IPS DF 4.7 (cell line): ENCODE data around the gene KRT33B.
"Not testable (repeated sequence)": the region's sequence is repeated elsewhere in the genome, so short reads cannot be mapped to it uniquely, and the experiment has no call there.

ENCODE experiments used
- DNase-seq: peaks from one replicate; pipeline ENCODE4 v3.0.0-alpha.2; 2013; ENCODE audit warnings: low spot score; ENCODE audit errors: extremely low read depth

The KRT33B gene

DNA sequence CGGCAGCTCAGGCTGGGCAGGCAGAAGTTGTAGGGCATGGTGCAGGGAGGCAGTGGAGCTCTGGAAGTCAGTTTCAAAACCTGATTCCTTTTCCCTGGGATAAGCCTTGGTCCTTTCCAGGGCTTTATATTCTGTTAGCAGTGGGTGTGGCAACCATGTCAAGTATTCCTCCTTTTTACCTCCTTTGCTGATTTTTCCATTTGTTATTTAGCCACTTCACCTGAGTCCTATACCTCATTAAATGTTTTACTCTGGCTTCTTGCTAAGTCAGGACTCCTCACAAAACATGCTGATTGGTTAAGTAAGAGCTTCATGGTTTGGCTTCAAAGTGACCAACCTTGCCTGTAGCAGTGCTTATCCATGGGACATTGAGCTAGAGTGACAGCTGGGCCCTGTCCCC is at the start of gene KRT33B:
TSS of gene KRT33B (minus strand) at position 101 of the 400 bp plus-strand sequence. CDS start at position 38, 63 bp downstream.
- DNase-seq, result no peak

DNA sequence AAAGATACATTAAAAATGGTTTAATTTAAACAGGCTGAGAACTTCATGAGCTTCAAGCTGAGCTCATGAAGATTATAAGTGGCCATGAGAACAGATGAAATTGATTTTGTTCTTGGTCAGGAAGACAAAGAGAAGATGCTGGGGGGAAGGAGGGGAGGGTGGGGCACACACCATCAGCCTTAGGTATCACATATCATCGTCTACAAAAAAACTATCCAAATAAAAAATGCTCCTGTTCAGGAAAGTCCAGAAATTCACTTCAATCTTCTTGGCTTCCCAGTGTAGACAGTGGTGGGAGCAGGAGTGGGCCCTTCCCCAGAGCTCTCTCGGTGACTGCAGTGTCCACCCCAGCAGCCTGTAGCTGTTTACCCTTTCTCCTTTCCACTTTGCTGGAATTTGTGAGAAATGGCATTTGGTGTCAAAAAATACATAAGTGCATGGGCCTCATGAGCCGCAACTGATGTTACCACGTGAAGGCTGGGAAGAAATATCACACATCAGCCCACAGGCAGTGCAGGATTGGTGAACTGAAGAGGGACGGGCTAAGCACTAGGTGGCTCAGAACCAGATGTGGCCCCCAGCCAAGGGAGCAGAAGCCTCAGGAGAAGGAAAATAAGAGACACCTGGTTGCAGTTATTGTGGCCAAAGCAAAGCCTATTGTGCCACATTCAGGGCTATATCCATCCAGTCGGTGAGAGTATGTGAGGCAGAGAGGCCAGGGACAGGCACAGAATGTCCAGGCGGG is 48.7 kb upstream of the KRT33B start:
- no peak for DNase-seq

DNA sequence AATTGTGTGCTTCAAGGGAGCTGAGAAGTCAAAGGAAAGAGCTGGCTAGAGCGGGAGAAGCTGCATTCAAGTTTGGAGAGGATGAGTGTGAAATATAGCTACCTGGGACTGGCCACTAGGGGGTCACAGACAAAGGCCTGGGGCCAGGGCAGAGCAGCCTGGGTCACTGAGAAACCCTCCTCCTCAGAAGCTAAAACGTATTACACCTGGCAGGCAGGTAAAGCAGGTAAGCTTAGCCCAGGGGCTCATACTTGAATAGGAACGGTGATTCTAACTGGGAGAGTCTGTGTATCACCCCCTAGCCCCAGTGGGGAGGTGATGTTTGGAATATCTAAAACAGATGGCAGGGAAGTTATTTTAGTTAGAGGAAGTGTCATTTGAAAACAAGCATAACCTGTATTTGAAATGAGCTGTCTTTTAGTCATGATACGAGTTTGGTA is 48.0 kb upstream of the KRT33B start:
- peak; percentile 22 for DNase-seq

DNA sequence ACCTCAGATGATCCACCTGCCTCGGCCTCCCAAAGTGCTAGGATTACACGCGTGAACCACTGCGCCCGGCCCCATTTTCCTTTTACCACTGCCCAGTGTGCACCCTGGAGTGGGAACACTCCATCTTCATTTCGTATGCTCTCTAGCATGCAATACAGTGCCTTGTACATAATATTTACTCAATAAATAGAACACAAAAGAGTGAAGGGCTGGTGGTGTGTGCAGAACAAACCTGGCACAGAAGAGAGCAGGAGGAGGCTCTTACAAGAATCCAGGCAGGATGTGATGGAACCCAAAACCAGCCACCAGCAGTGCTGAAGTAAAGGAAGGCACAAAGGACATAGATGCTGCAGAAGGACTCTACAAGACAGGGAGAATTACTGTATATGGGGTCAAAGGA is 47.5 kb upstream of the KRT33B start:
- no peak for DNase-seq

DNA sequence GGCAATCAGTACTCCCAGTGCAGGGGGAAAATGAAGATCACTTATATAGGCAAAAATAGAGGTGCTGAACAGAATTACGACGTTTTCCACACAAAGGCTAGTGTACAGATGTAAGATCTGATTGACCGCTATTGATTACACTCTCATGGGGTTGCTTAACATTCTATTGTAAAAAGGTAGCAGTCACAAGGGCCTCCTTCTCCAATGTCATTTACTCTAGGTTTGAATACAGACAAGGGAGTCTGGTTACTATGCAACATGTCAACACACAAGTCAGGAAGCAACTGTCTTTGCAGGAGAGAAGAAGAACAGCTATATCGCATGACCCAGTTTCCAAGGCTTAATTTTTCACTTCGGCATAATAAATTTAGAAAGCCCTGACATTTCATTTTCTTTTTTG is 46.9 kb upstream of the KRT33B start:
- no peak for DNase-seq

DNA sequence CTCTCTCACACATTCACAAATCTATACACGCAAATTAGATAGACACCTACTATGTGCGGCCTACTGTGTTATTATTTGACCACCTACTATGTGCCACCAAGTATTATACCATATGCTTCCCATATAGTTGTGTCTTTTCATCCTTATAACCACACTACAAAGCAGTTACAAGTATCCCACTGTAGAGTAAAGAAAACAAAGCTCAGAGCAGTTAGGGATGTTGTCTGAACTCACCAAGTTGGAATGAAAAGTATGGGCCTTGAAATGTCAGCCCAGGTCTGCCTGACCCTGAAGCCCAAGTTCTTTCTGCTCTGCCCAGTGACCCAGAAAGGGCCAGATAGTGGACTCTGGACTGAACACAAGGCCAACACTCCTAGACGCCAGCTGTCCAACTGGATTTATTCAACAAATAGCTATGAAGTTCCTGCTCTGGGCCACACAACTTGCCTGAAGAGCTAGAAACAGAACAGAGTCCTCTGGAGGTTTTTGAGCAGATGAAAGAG is 46.3 kb upstream of the KRT33B start:
- no peak for DNase-seq

DNA sequence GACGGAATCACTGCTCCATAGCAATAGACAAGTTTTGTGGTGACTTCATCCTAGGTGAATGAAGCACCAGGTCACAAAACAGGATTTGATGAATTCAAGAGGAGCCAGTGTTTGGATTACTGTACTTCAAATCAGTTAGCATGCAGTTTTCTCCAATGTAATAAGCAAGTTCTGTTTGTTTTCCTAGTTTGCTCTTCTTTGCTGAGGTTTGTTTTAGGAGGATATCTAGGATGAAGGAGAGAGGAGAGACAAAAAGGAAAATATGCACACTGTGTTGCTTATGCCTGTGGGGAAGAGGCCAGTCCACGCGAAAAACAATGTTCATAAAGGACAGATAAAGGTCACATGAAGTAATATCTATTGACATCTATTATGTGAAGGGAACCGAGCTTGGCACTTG is 45.8 kb upstream of the KRT33B start:
- no peak for DNase-seq

DNA sequence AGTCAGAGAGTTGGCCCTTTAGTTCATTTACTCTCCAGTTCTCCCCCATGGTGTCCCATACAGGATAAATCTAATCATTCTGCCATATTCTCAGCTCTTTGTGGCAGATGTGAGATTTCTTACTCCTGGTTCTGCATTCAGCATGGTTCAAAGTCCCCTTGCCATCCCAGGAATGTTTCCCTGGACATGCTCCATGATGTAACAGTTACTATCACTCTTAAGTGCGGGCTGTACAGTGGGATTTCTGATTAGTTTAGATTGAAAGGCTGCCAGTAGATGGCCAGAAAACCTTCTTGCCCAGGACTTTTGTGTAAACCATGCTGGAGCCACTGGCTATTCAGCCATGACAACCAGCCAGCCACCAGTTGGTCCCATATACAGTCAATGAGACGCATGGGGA is 44.4 kb upstream of the KRT33B start:
- no peak for DNase-seq

DNA sequence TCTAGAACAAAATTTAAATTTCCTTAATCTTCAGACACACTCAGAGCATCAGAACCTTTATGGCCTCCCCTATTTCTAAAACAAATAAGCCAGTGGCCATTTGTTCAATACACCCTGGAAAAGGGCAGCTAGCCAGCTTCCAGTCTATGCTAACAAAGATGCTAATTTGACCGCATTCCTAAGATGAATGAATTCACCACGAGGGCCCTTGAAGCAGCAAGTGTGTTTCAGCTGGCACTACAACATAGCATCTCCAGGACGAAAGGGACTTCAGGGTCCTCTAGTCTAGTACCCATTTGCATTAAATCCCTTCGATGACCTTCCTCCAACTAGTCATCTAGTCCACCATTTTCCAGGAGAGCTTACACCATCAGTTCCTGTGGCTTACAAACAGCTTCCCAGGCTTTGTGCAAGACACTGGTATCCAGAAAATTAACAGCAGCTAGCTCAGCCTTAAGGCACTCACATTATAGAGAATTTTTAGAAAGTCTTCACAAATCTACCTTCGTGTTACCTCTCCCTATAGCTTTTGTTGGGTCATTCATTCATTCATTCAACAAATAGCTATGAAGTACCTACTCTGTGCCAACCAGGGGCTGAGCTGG is 43.8 kb upstream of the KRT33B start:
- no peak for DNase-seq

DNA sequence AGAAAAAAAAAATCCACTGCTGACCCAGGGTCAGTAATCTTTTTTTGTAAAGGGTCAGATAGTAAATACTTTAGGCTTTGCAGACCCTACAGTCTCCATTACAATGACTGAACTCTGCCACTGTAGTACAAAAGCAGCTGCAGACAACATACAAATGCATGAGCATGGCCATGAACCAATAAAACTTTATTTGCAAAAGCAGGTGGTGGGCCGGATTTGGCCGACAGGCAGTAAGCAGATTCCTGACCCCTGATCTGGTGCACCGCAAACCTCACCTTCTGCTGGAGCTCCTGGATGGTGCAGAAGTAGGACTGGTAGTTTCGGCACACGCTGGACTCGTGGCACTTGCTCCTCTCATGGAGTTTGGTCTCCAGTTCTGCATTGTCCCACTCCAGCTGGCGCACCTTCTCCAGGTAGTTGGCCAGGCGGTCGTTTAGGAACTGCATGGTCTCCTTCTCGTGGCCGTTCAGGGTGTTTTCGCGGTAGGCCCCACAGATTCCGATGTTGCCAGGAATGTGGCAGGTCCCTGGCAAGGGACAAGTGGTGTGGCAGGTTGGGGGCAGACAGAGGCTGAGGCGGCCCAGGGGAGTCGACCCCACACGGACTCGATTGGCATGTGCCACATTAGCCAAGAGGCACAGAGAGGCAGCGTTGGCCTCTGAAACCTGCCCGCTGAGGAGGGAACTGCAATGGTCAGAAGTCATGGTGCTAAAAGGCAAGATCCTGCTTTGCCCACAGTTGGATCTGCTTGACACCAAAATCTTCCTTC is 41.6 kb upstream of the KRT33B start:
- no peak for DNase-seq

DNA sequence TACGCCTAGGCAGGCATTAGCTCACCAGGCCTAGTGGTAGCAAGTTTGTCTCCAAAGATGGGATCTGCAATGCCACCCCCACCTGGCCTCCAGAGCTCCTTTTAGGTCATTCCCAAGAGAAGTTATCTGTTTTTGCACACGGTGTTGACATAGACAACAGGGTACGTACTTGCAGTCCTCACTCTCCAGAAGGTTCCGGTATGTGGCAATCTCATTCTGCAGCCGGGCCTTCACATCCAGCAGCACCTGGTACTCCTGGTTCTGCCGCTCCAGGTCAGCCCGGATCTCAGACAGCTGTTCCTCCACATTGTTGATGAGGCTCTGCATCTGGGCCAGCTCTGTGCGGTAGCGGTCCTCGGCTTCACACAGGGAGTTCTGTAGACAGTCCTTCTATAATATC is 37.6 kb upstream of the KRT33B start:
- DNase-seq, result no peak

DNA sequence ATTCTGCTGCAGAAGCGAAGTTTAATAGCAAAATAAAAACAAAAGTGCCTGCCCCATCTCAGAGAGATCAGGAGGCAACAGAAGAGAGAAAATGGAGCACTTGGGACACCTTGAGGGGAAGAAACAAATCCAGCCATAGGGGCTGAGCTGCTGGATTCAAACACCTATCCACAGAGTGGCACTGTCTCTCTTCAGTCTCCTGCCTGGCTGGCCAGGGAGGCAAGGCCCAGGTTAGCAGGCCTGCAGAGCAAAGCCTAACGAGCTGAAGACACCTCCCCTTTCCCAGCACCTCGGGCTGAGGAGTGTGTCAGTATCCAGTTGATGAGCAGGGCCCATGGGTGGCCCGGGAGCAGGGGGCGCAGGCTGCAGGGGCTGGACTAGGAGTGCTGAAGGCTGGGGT is 36.6 kb upstream of the KRT33B start:
- DNase-seq, result no peak

DNA sequence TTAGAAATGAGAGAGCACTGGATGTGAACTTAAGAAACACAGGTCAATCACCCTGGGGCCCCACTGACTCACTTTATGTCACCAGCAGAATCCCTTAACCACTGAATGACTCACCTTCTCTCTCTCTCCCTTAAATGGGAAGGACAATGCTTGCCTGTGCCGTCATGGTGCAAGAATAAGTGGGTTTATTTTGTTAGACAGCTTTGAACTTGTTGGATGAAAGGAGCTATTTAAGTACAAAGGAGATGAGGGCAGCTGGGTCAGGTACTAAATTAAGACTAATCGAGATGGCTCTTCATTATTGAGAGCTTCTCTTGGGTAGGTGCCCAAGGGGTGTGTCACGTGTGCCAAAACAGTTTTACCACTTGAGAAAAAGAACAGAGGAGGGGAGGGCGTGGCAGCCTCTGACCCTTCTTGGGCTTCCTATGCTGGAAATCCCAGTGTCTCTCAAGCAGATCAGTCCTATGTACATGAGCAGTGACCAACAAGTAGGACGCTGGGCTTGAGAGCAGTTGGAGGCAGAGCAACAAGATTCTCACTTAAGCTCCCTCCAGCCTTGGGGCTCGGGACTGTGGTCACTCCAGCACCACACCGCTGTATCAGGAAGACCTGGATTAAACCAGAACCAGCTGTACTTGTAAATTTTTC is 34.5 kb upstream of the KRT33B start:
- no peak for DNase-seq

DNA sequence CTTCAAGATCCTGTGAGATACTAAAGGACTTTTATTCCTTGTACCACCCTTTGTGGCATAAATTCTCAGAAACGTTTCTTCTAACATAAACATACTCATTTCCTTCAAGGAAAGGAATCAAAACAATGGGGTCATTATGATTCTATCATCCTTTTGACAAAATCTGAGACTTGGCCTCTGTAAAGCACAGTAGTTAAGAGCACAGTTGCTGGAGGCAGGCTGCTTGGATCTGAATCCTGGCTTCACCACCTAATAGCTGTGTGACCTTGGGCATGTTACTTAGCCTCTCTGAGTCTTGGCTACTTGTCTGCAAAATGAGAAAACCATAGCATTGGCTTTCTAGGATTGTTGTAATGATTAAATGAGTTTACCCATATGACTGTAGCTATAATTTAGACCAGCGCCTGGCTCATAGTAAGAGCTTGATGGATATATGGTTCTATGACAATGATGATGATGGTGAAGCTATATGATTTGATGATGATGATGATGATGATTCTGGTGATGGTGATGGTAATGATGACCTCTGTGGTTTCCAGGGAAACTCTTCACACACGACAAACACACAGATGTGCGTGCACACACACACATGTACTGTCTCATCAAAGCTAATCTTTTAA is 33.9 kb upstream of the KRT33B start:
- no peak for DNase-seq

DNA sequence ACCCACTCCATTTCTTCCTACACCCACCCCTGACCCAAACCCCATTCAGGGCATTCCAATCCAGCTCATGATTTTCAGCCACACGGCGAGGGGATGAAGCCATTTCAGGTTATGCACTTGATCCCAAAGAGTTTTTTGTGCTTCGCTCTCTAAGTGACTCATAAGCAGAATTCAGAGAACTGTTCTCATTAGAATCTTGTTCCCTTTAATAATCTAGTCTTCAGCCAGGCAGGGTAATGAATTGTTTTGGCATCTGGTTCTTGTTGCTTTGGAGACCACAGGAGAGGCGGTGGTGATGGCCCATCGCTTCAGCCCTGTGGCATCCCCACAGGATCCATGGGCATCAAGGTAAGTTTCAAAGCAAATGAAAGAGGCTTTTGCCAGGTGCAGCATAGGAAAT is 32.5 kb upstream of the KRT33B start:
- DNase-seq, result no peak

DNA sequence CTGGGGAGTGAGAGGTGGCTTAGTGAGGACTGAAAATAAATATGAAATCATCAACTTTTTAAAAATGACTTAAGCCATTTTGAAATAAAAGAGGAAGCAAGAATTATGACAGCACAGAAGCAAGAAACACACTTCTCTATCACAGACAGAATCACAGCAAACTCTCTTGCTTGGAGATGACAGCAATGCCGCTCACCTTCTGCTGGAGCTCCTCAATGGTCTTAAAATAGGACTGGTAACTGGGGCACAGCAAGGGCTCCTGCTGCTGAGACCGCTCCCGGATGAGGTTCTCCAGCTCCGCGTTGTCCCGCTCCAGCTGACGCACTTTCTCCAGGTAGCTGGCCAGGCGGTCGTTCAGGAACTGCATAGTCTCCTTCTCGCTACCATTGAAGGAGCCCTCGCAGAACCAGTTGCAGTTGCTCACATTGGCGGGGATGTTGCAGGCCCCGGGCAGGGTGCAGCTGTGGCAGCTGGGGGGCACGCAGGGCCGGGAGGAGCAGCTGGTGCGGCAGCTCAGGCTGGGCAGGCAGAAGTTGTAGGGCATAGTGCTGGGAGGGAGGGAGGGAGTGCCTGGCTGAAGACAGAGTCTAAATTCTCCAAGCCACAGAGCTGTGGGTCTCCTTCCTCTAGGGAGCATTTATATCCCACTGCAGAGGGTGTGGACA is 27.5 kb upstream of the KRT33B start, which contains the start of gene KRT31:
TSS of gene KRT31 (minus strand) at position 613 of the 665 bp plus-strand sequence. CDS start at position 544, 69 bp downstream.
- DNase-seq, result no peak

DNA sequence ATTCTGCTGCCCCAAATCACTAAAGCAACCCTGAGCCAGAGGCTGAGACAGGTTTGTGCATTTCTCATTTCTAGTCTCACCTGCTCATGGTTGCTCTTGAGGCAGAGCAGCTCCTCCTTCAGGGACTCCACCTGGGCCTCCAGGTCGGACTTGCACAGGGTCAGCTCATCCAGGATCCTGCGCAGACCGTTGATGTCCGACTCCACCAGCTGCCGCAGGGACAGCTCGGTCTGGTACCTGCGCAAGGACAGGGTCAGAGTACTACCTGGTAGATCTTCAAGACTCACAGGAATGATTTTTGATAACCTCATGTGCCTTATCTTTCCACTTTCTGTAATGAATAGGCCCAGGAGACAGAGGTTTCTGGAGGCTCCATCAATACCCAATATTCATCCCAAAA is 26.7 kb upstream of the KRT33B start:
- DNase-seq, result no peak

DNA sequence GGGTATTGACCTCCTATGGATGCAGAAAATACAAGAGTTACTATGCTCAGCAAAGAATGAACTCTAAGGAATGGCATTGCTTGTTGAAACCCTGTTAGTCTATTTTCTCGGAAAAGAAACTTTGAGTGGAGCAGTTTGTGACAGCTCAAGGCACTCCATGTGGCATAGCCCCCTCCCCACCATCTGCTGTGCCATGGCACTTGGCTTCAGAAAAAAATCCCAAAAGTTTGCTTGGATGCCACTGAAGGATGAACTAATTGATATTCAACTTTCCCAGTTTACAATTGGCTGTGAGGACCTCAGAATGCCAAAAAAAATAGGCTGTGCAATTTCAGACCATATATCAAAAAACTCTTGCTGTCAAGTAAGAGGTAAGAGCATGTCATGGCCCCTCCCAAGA is 26.0 kb upstream of the KRT33B start:
- DNase-seq, result no peak

DNA sequence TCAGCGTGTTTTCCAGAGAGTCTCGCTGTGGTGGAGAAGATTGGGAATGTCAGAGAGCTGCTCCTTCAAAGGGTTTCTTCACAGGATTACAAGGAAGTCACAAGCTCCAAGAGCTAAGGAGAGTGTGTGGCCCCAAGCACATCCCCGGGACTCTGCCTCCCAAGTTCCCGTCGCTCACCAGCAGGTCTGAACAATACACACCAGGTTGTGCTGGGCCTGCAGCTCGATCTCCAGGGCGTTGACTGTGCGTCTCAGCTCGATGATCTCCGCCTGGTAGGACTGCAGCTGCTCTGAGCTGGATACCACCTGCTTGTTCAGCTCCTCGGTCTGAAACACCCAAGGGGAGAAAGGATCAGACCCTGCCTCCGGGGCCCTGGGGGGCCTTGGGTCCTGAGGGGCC is 25.4 kb upstream of the KRT33B start:
- not testable (repeated sequence) for DNase-seq

DNA sequence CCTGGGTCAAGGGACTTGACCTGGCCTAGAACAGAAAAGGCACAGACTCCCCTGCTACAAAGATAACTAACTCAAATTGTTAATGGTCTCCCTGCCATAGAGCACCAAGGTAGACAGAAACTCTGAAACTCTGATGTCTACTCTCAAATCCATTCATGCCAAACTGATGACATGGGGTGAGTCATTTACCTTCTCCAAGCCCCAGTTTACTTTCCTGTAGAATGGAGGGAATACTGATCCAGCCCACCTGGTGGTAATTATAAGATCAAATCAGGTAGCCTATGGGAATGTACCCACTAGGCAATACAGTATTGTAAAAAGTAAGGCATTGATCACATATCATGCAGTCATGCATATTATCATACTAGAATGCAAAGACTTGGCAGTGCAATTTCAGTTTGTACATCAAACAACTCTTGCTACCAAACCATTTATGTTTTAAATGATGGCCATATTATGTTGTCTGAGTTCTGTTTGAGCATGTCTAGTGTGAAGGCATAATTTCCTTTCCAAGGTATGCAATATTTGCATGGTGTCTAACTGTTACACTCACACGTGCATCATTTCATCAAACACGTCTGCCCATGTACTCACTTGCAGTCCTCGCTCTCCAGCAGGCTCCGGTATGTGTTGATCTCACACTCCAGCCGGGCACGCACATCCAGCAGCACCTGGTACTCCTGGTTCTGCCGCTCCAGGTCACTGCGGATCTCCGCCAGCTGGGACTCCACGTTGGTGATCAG is 24.8 kb upstream of the KRT33B start:
- DNase-seq, result no peak
